Prostate gland (tissue), 2 donors: Measurements from ENCODE around the gene DICER1. TPM values are rescaled to one million over a fixed set of nuclear protein-coding genes. Genes with fewer than 3 reads are reported as not detected.
"Not testable (repeated sequence)": the region's sequence is repeated elsewhere in the genome, so short reads cannot be mapped to it uniquely, and the experiment has no call there.

Experiments used
- DNase-seq: peaks from one replicate; pipeline ENCODE4 v3.0.0-alpha.2; 2019; ENCODE audit warnings: low spot score
- H3K27ac ChIP-seq, 2 donors: fragments of 200-600 bp; sonication (generic); 2 replicates each; pipeline ENCODE4 v1.5.1; 2017 to 2019
- H3K27me3 ChIP-seq: fragments of 200-600 bp; sonication (generic); replicated peaks from 2 replicates; pipeline ENCODE4 v1.5.1; 2019; ENCODE audit not compliant: insufficient read depth
- H3K36me3 ChIP-seq, 2 donors: fragments of 200-600 bp; sonication (generic); 1 replicate in 1 of 2; 2 replicates in 1 of 2; pipeline versions ENCODE4 v1.5.1 to v1.8.1; 2017 to 2019
- H3K4me1 ChIP-seq: fragments of 200-600 bp; sonication (generic); replicated peaks from 2 replicates; pipeline ENCODE4 v1.5.1; 2019
- H3K4me3 ChIP-seq, 2 donors: fragments of 200-600 bp; sonication (generic); 2 replicates each; pipeline ENCODE4 v1.5.1; 2017 to 2019
- H3K9me3 ChIP-seq: fragments of 200-600 bp; sonication (generic); 2 replicates; pipeline ENCODE4 v1.5.1; 2017
- POLR2A ChIP-seq: fragments of 450-650 bp; IDR thresholded peaks from one replicate; pipeline ENCODE4 v1.6.1; 2016; ENCODE audit warnings: antibody characterized with exemption, mild to moderate bottlenecking
- POLR2AphosphoS5 ChIP-seq: sonication (generic); formaldehyde crosslinking; IDR thresholded peaks from one replicate; pipeline ENCODE4 v1.6.1; 2017; ENCODE audit warnings: antibody characterized with exemption
- WGBS: methylation state at CpG from one replicate; pipeline ENCODE4 v1.1.5; 2018; 5-methylcytosine and 5-hydroxymethylcytosine counted together
- intact Hi-C: fragments of 100-400 bp; cut with DNase I; formaldehyde crosslinking; loops from one replicate; pipeline ENCODE4 v1.14.2; 2022
- total RNA-seq, 2 donors: library from RNA; depleted of rRNA; stranded (reverse); fragments of >200 nt; gene quantifications; one replicate each; pipeline ENCODE4 v1.1.0, GENCODE V29; 2016
- TF ChIP-seq, protein P1 (sequence below), 4 experiments: fragments of 200-600 bp in 2 of 4; fragments of 450-650 bp in 2 of 4; sonication (generic) in 2 of 4; IDR thresholded peaks; 1 replicate in 3 of 4; 2 replicates in 1 of 4; pipeline ENCODE4 v1.5.1; 2016 to 2019; ENCODE audit warnings: antibody characterized with exemption in 4 of 4, mild to moderate bottlenecking in 2 of 4, moderate library complexity in 2 of 4

DICER1 gene
- total RNA-seq, 2 donors from 2014 or later = 25.4 to 86.3 TPM

DNA sequence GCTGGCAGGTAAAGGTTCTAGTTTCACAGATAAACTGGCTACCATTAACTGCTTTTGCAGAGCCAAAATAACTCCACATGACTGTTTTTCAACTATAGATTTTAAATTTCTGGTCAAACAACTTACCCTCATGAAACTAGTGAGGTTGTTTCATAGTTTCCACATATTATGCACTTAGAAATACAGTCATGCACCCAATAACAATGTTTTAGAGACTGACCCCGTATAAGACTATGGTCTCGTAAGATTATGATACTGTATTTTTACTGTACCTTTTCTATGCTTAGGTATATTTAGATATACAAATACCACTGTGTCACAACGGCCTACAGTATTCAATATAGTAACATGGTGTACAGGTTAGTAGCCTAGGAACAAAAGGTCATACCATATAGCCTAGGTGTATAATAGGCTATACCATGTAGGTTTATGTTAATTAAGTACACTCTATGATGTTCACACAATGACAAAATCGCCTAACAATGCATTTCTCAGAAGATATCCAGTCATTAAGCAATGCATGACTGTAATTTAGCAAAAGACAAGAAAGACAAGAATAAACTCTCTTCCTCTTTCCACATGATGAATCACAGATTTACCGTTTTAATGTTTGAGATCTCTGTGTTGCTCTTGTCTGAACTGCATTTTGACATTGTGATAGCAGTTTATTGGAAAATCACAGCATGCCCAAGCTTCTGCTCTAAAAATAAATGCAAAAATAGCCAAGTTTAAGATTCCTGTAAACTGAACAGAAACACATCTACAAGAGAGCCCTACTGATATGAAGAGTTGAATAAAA lies 17.1 kb downstream of the DICER1 start:
- Histone ChIP-seq H3K27me3 (no peaks in the 10 kb centered on the region), H3K4me1 (peaks cover 17% of the 10 kb centered on the region), H3K4me3 (no peak overlapping the region), H3K36me3 (no peaks in the 10 kb centered on the region), H3K27ac (no peak overlapping the region), H3K9me3 (no peaks in the 10 kb centered on the region)
- intact Hi-C loops = no loop called here
- TF ChIP-seq POLR2A (no peak), POLR2AphosphoS5 (no peak)
- TF ChIP-seq, protein P1, sequence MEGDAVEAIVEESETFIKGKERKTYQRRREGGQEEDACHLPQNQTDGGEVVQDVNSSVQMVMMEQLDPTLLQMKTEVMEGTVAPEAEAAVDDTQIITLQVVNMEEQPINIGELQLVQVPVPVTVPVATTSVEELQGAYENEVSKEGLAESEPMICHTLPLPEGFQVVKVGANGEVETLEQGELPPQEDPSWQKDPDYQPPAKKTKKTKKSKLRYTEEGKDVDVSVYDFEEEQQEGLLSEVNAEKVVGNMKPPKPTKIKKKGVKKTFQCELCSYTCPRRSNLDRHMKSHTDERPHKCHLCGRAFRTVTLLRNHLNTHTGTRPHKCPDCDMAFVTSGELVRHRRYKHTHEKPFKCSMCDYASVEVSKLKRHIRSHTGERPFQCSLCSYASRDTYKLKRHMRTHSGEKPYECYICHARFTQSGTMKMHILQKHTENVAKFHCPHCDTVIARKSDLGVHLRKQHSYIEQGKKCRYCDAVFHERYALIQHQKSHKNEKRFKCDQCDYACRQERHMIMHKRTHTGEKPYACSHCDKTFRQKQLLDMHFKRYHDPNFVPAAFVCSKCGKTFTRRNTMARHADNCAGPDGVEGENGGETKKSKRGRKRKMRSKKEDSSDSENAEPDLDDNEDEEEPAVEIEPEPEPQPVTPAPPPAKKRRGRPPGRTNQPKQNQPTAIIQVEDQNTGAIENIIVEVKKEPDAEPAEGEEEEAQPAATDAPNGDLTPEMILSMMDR (IDR thresholded peaks at IDR 0.05) = no peak
- no peak for DNase-seq
- WGBS = 52% methylated on average over 5 of the region's 5 CpGs

DNA sequence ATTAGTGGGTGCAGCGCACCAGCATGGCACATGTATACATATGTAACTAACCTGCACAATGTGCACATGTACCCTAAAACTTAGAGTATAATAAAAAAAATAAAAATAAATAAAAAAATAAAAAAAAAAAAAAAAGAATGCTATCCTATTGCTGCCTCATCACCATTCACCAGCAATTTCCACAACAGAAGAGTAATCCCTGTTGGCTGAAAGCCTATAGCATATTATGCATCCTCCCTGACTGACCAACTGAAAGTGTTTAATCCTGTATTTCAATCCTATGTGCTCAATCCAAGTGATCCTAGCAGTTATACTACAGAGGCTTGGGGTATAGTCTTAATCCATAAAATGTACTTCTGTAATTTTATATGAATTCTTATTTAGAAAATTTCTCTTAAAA lies 18.5 kb downstream of the DICER1 start:
- Histone ChIP-seq H3K9me3 (no peaks in the 10 kb centered on the region), H3K36me3 (no peaks in the 10 kb centered on the region), H3K27me3 (no peaks in the 10 kb centered on the region), H3K4me3 (no peak overlapping the region), H3K4me1 (peaks cover 17% of the 10 kb centered on the region), H3K27ac (no peak overlapping the region)
- no peak for DNase-seq
- no CpG with 5 or more reads among the region's 1 CpG for WGBS
- TF ChIP-seq, protein P1 (IDR thresholded peaks at IDR 0.05) = no peak
- TF ChIP-seq POLR2AphosphoS5 (no peak), POLR2A (no peak)
- intact Hi-C loops = no loop called here

DNA sequence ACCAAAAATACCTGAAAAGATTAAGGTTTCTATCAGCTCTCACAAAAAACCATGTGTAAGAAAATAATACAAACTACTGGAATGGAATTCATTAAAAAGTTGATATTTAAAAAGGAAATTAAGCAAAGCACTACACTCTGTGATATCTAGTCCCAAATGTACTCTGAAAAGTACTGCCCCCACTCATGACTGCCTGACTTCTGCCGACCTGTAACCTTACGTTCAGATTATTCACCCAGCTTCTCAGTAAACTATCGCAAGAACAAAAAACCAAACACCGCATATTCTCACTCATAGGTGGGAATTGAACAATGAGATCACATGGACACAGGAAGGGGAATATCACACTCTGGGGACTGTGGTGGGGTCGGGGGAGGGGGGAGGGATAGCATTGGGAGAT lies 18.9 kb downstream of the DICER1 start:
- intact Hi-C loops, H3K4me3 ChIP-seq, DNase-seq, H3K27me3 ChIP-seq, H3K36me3 ChIP-seq, H3K9me3 ChIP-seq, H3K27ac ChIP-seq: not testable (repeated sequence)
- 59% methylated on average over 5 of the region's 5 CpGs for WGBS
- peaks cover 17% of the 10 kb centered on the region for H3K4me1 ChIP-seq

DNA sequence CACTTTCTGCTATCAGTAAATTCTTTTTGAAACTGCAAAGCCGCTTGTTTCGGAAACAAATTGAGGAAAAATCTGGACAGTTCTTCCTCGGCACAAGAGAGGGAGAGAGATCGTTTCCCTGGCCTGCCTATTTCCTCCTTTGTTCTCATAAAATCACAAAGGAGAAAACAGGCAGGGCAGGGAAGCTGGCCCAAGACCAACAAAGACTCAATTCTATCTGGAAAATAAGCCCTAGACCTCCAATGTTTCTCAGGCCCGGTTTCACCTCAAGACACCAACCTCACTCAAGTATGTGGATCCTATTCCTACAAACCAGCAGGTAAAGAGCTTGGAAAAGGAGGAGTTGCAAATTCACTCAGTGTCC lies 19.5 kb downstream of the DICER1 start:
- no peaks in the 10 kb centered on the region for H3K36me3 ChIP-seq
- H3K4me3 ChIP-seq = no peak overlapping the region
- H3K27me3 ChIP-seq = no peaks in the 10 kb centered on the region
- TF ChIP-seq, protein P1 (IDR thresholded peaks at IDR 0.05) = no peak
- TF ChIP-seq POLR2A = no peak
- peak; percentile 73 for TF ChIP-seq POLR2AphosphoS5
- H3K27ac ChIP-seq = peak overlapping the region in 1 of 2 donors; percentile 1
- WGBS = 19% methylated on average over 5 of the region's 5 CpGs
- peak; percentile 57 for DNase-seq
- peaks cover 17% of the 10 kb centered on the region for H3K4me1 ChIP-seq
- intact Hi-C loops = no loop called here
- H3K9me3 ChIP-seq = no peaks in the 10 kb centered on the region

DNA sequence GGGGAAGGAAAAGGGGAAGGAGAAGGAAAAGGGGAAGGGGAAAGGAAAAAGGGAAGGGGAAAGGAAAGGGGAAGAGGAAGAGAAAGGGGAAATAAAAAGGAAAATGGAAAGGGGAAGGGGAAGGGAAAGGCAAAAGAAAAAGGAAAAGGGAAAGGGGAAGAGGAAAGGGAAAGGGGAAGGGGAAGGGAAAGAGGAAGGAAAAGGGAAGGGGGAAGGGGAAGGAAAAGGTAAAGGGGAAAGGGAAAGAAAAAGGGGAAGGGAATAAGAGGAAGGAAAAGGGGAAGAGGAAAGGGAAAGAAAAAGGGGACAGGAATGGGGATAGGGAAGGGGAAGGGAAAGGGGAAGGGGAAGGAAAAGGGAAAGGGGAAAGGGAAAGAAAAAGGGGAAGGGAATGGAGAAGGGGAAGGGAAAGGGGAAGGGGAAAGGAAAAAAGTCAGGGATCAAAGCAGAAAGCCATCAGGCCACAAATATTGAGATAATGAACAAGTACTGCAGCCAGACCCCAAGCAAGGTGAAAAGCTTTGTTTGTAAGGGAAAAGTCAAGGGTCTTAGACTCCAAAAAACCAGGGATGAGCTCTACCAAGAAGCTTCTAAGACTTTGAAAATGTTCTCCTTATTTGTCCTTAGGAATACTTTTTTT lies 20.0 kb downstream of the DICER1 start:
- Histone ChIP-seq H3K36me3 (no peaks in the 10 kb centered on the region), H3K27ac (peak overlapping the region in 1 of 2 donors; percentile 1), H3K4me3 (no peak overlapping the region), H3K9me3 (no peaks in the 10 kb centered on the region), H3K27me3 (no peaks in the 10 kb centered on the region), H3K4me1 (peaks cover 14% of the 10 kb centered on the region)
- DNase-seq = no peak
- TF ChIP-seq POLR2A (no peak), POLR2AphosphoS5 (no peak)
- TF ChIP-seq, protein P1 (IDR thresholded peaks at IDR 0.05) = no peak
- intact Hi-C loops = no loop called here
